ENCODE results near the gene NSUN7. TPM values are rescaled to one million over a fixed set of nuclear protein-coding genes. Genes with fewer than 3 reads are reported as not detected.

The NSUN7 gene
- total RNA-seq, 1 donor = under 0.01 TPM

- DNase-seq (ENCODE audit: insufficient read length, low spot score, missing footprints) = no peak
- H3K9me3 ChIP-seq (ENCODE audit: low read depth, low read length) = no peaks in the 10 kb centered on the region
- peaks cover 39% of the 10 kb centered on the region for H3K36me3 ChIP-seq (ENCODE audit: insufficient read depth, low read length)
- no peak overlapping the region for H3K27ac ChIP-seq (ENCODE audit: low read depth, low read length)
- no peaks in the 10 kb centered on the region for H4K20me1 ChIP-seq (ENCODE audit: insufficient read depth, low read length)
- H3K27me3 ChIP-seq (ENCODE audit: insufficient read depth, low read length) = no peaks in the 10 kb centered on the region
- H3K4me2 ChIP-seq (ENCODE audit: insufficient read depth, low read length) = no peak overlapping the region
- no peak for TF ChIP-seq CTCF (IDR thresholded peaks at IDR 0.05; ENCODE audit: extremely low read depth, low read depth, low read length)
- H3K4me3 ChIP-seq (ENCODE audit: insufficient read depth, low read length) = no peak overlapping the region
- no peak overlapping the region for H2AFZ ChIP-seq (ENCODE audit: low read length)
- no peaks in the 10 kb centered on the region for H3K4me1 ChIP-seq (ENCODE audit: insufficient read depth, low read length)
- no peaks in the 10 kb centered on the region for H3K79me2 ChIP-seq (ENCODE audit: insufficient read depth, low read length)
Measured at GRCh38 chr4:40832175-40832574, 82.4 kb downstream of the NSUN7 start.

GRCh38 chr4:40833212-40833611 lies 83.5 kb downstream of the NSUN7 start:
- Histone ChIP-seq H3K9me3 (ENCODE audit: low read depth, low read length) (no peaks in the 10 kb centered on the region), H3K4me3 (ENCODE audit: insufficient read depth, low read length) (no peak overlapping the region), H3K79me2 (ENCODE audit: insufficient read depth, low read length) (no peaks in the 10 kb centered on the region), H3K27me3 (ENCODE audit: insufficient read depth, low read length) (no peaks in the 10 kb centered on the region), H2AFZ (ENCODE audit: low read length) (no peak overlapping the region), H3K4me2 (ENCODE audit: insufficient read depth, low read length) (no peak overlapping the region), H3K27ac (ENCODE audit: low read depth, low read length) (no peak overlapping the region), H4K20me1 (ENCODE audit: insufficient read depth, low read length) (no peaks in the 10 kb centered on the region), H3K4me1 (ENCODE audit: insufficient read depth, low read length) (no peaks in the 10 kb centered on the region), H3K36me3 (ENCODE audit: insufficient read depth, low read length) (peaks cover 29% of the 10 kb centered on the region)
- DNase-seq (ENCODE audit: insufficient read length, low spot score, missing footprints) = no peak
- TF ChIP-seq CTCF (IDR thresholded peaks at IDR 0.05; ENCODE audit: extremely low read depth, low read depth, low read length) = no peak

GRCh38 chr4:40837094-40837870 lies 87.5 kb downstream of the NSUN7 start:
- Histone ChIP-seq H3K79me2 (ENCODE audit: insufficient read depth, low read length) (no peaks in the 10 kb centered on the region), H2AFZ (ENCODE audit: low read length) (no peak overlapping the region), H3K36me3 (ENCODE audit: insufficient read depth, low read length) (peaks cover 5% of the 10 kb centered on the region), H3K4me2 (ENCODE audit: insufficient read depth, low read length) (no peak overlapping the region), H3K27me3 (ENCODE audit: insufficient read depth, low read length) (no peaks in the 10 kb centered on the region), H3K27ac (ENCODE audit: low read depth, low read length) (no peak overlapping the region), H3K4me3 (ENCODE audit: insufficient read depth, low read length) (no peak overlapping the region), H3K9me3 (ENCODE audit: low read depth, low read length) (no peaks in the 10 kb centered on the region), H3K4me1 (ENCODE audit: insufficient read depth, low read length) (peaks cover 6% of the 10 kb centered on the region), H4K20me1 (ENCODE audit: insufficient read depth, low read length) (no peaks in the 10 kb centered on the region)
- no peak for TF ChIP-seq CTCF (IDR thresholded peaks at IDR 0.05; ENCODE audit: extremely low read depth, low read depth, low read length)
- no peak for DNase-seq (ENCODE audit: insufficient read length, low spot score, missing footprints)

GRCh38 chr4:40838742-40839141 lies 89.0 kb downstream of the NSUN7 start:
- no peak for DNase-seq (ENCODE audit: insufficient read length, low spot score, missing footprints)
- peaks cover 2% of the 10 kb centered on the region for H4K20me1 ChIP-seq (ENCODE audit: insufficient read depth, low read length)
- no peak overlapping the region for H3K27ac ChIP-seq (ENCODE audit: low read depth, low read length)
- peak; percentile 16 for TF ChIP-seq CTCF (IDR thresholded peaks at IDR 0.05; ENCODE audit: extremely low read depth, low read depth, low read length)
- H3K36me3 ChIP-seq (ENCODE audit: insufficient read depth, low read length) = peaks cover under 1% of the 10 kb centered on the region
- H3K9me3 ChIP-seq (ENCODE audit: low read depth, low read length) = no peaks in the 10 kb centered on the region
- no peaks in the 10 kb centered on the region for H3K27me3 ChIP-seq (ENCODE audit: insufficient read depth, low read length)
- no peaks in the 10 kb centered on the region for H3K79me2 ChIP-seq (ENCODE audit: insufficient read depth, low read length)
- H3K4me1 ChIP-seq (ENCODE audit: insufficient read depth, low read length) = peaks cover 6% of the 10 kb centered on the region
- H2AFZ ChIP-seq (ENCODE audit: low read length) = no peak overlapping the region
- H3K4me2 ChIP-seq (ENCODE audit: insufficient read depth, low read length) = no peak overlapping the region
- H3K4me3 ChIP-seq (ENCODE audit: insufficient read depth, low read length) = no peak overlapping the region
